Stimulated activated CD4-positive, alpha-beta T cell treated with anti-CD3 and anti-CD28 coated beads, TNF-alpha, amount 100 ng/mL, for 48 hours (primary cell): ENCODE results near the gene PFN3.
"Not testable (repeated sequence)": the region's sequence is repeated elsewhere in the genome, so short reads cannot be mapped to it uniquely, and the experiment has no call there.

Source experiments
- DNase-seq, 3 donors: peaks; one replicate each; pipeline ENCODE4 v3.0.0-alpha.2; 2020; ENCODE audit warnings: low read depth in 3 of 3

Gene PFN3

GRCh38 chr5:177372034-177372896, 28.2 kb downstream of the PFN3 start:
- DNase-seq: no peak

- no peak for DNase-seq
Observed at GRCh38 chr5:177371120-177372033, 29.1 kb downstream of the PFN3 start.

GRCh38 chr5:177370488-177371119, 29.9 kb downstream of the PFN3 start:
- peak in 1 of 3 donors; percentile 58 for DNase-seq

GRCh38 chr5:177369645-177370440, 30.6 kb downstream of the PFN3 start:
- DNase-seq: no peak

GRCh38 chr5:177368869-177369644, 31.4 kb downstream of the PFN3 start:
- no peak for DNase-seq

GRCh38 chr5:177367981-177368868, 32.2 kb downstream of the PFN3 start:
- DNase-seq: no peak

GRCh38 chr5:177367323-177367848, 33.1 kb downstream of the PFN3 start:
- DNase-seq: no peak

GRCh38 chr5:177366528-177367322, 33.7 kb downstream of the PFN3 start:
- DNase-seq: no peak

- no peak for DNase-seq
Observed at GRCh38 chr5:177365845-177366527, 34.5 kb downstream of the PFN3 start.

GRCh38 chr5:177364159-177364962, 36.1 kb downstream of the PFN3 start:
- no peak for DNase-seq

GRCh38 chr5:177363565-177363964, 36.9 kb downstream of the PFN3 start:
- no peak for DNase-seq

- DNase-seq: peak; percentile 41 to 69 (median 42)
Observed at GRCh38 chr5:177362610-177363507, 37.6 kb downstream of the PFN3 start.

- no peak for DNase-seq
Observed at GRCh38 chr5:177362292-177362609, 38.2 kb downstream of the PFN3 start.

GRCh38 chr5:177361418-177362291, 38.8 kb downstream of the PFN3 start:
- DNase-seq: no peak

- DNase-seq: not testable (repeated sequence)
Observed at GRCh38 chr5:177360740-177361139, 39.7 kb downstream of the PFN3 start.
